Measurements from ENCODE around the gene TAF4B. TPM values are rescaled to one million over a fixed set of nuclear protein-coding genes. Genes with fewer than 3 reads are reported as not detected.
A peak's percentile ranks its signal among the peaks of the same experiment; 100 is the strongest.

Gene TAF4B
- total and polyA plus RNA-seq, 9 of the 15 experiments (the other 6 are each of a cell fraction or from before 2014, with no cell fraction given), result 4.5 to 25.3 (median 20.5) TPM

GRCh38 chr18:26255695-26256622 is 29.7 kb downstream of the TAF4B start (continued):
- TF ChIP-seq CCNT2 (IDR thresholded peaks at IDR 0.05; ENCODE audit: borderline replicate concordance, extremely low read depth, insufficient read length, low read depth, low read length) (no peak), EP300 (IDR thresholded peaks at IDR 0.05; ENCODE audit: low read length) (peak; percentile 27; the same call in 1 of the 2 replicates), PYGO2 (tag; IDR thresholded peaks at IDR 0.05) (no peak), PATZ1 (CRISPR knock-in tag; IDR thresholded peaks at IDR 0.05; ENCODE audit: borderline replicate concordance) (no peak), GATA2 (CRISPR knock-in tag; IDR thresholded peaks at IDR 0.05) (peak; percentile 67; the same call in 1 of the 2 replicates), ZNF764 (CRISPR knock-in tag; IDR thresholded peaks at IDR 0.05; ENCODE audit: low read depth) (no peak), ARID1B (IDR thresholded peaks at IDR 0.05) (peak; percentile 78), CREM (IDR thresholded peaks at IDR 0.05; ENCODE audit: low read depth) (no peak), ZC3H4 (CRISPR knock-in tag; IDR thresholded peaks at IDR 0.05; ENCODE audit: borderline replicate concordance) (no peak), SMARCA4 (IDR thresholded peaks at IDR 0.05) (peak; percentile 45; the same call in 1 of the 2 replicates), FOXJ3 (CRISPR knock-in tag; IDR thresholded peaks at IDR 0.05) (no peak), MYNN (IDR thresholded peaks at IDR 0.05) (no peak), MYNN (CRISPR knock-in tag; IDR thresholded peaks at IDR 0.05) (no peak), STAT5B (CRISPR knock-in tag; IDR thresholded peaks at IDR 0.05) (no peak), BDP1 (IDR thresholded peaks at IDR 0.05; ENCODE audit: insufficient read depth, insufficient read length) (no peak), ELF2 (CRISPR knock-in tag; IDR thresholded peaks at IDR 0.05) (no peak), ZBTB1 (CRISPR knock-in tag; IDR thresholded peaks at IDR 0.05; ENCODE audit: borderline replicate concordance, low read depth) (no peak), TAL1 (IDR thresholded peaks at IDR 0.05) (peak; percentile 69), ERF (CRISPR knock-in tag; IDR thresholded peaks at IDR 0.05) (no peak), NR2C2 (CRISPR knock-in tag; IDR thresholded peaks at IDR 0.05) (no peak), NR2C2 (tag; IDR thresholded peaks at IDR 0.05) (no peak), SMARCA5 (IDR thresholded peaks at IDR 0.05) (no peak), KAT7 (CRISPR knock-in tag; IDR thresholded peaks at IDR 0.05; ENCODE audit: borderline replicate concordance) (0 out of 2 replicates have a peak, but pooled peaks have one; percentile 21), SNRNP70 (optimal IDR thresholded peaks at IDR 0.05; ENCODE audit: low read depth, low read length) (no peak)
- TF ChIP-seq, protein P1, sequence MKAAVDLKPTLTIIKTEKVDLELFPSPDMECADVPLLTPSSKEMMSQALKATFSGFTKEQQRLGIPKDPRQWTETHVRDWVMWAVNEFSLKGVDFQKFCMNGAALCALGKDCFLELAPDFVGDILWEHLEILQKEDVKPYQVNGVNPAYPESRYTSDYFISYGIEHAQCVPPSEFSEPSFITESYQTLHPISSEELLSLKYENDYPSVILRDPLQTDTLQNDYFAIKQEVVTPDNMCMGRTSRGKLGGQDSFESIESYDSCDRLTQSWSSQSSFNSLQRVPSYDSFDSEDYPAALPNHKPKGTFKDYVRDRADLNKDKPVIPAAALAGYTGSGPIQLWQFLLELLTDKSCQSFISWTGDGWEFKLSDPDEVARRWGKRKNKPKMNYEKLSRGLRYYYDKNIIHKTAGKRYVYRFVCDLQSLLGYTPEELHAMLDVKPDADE (conservative IDR thresholded peaks at IDR 0.05; ENCODE audit: control insufficient read depth, low read depth, low read length), result no peak
- TF ChIP-seq, protein P2, sequence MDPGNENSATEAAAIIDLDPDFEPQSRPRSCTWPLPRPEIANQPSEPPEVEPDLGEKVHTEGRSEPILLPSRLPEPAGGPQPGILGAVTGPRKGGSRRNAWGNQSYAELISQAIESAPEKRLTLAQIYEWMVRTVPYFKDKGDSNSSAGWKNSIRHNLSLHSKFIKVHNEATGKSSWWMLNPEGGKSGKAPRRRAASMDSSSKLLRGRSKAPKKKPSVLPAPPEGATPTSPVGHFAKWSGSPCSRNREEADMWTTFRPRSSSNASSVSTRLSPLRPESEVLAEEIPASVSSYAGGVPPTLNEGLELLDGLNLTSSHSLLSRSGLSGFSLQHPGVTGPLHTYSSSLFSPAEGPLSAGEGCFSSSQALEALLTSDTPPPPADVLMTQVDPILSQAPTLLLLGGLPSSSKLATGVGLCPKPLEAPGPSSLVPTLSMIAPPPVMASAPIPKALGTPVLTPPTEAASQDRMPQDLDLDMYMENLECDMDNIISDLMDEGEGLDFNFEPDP (CRISPR knock-in tag; IDR thresholded peaks at IDR 0.05), result no peak
